Brain microvascular endothelial cell (primary cell): ENCODE data around the gene NDUFA13.

Experiments used
- DNase-seq: peaks from one replicate; pipeline ENCODE4 v3.0.0-alpha.2; 2020
- H3K27ac ChIP-seq: fragments of 250-450 bp; sonication (Bioruptor Pico); 2 replicates; pipeline ENCODE4 v1.5.1; 2020; ENCODE audit warnings: mild to moderate bottlenecking, moderate library complexity
- H3K27me3 ChIP-seq: fragments of 250-450 bp; sonication (Bioruptor Pico); replicated peaks from 2 replicates; pipeline ENCODE4 v1.5.1; 2020; ENCODE audit warnings: mild to moderate bottlenecking
- H3K36me3 ChIP-seq: fragments of 250-450 bp; sonication (Bioruptor Pico); replicated peaks from 2 replicates; pipeline ENCODE4 v1.5.1; 2020; ENCODE audit warnings: mild to moderate bottlenecking
- H3K4me3 ChIP-seq: 2 replicates; pipeline ENCODE4 v1.5.1; 2011; ENCODE audit warnings: low read depth, mild to moderate bottlenecking, control low read depth, low read length, moderate library complexity
- in situ Hi-C: cut with HindIII; loops from 2 replicates; pipeline ENCODE4 v1.10.0; 2017; ENCODE audit warnings: low sequenced_read_pairs, low pct_ligation_motif_present
- TF ChIP-seq, protein P1 (sequence below): IDR thresholded peaks from 2 replicates; pipeline ENCODE4 v1.5.1; 2011; ENCODE audit warnings: low read depth, mild to moderate bottlenecking, moderate library complexity, low read length, control low read depth, inconsistent platforms; ENCODE audit errors: missing control alignments

Gene NDUFA13

DNA sequence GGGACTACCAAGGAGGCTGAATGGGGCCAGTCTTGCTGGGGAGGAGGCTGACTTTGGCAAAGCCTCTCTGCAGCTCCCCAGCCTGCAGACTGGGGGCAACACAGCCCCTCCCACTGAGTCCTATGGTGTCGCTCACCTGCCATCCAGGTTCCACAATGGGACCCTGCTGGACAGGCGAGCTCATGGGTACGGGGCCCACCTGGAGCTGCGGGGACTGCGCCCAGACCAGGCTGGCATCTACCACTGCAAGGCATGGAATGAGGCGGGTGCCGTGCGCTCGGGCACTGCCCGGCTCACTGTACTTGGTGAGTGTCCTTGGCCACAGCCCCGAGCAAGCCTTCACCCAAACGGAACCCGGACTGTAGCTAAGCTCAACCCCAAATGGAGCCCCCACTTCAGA is 27.1 kb downstream of the NDUFA13 start:
- H3K36me3 ChIP-seq: no peaks in the 10 kb centered on the region
- TF ChIP-seq, protein P1, sequence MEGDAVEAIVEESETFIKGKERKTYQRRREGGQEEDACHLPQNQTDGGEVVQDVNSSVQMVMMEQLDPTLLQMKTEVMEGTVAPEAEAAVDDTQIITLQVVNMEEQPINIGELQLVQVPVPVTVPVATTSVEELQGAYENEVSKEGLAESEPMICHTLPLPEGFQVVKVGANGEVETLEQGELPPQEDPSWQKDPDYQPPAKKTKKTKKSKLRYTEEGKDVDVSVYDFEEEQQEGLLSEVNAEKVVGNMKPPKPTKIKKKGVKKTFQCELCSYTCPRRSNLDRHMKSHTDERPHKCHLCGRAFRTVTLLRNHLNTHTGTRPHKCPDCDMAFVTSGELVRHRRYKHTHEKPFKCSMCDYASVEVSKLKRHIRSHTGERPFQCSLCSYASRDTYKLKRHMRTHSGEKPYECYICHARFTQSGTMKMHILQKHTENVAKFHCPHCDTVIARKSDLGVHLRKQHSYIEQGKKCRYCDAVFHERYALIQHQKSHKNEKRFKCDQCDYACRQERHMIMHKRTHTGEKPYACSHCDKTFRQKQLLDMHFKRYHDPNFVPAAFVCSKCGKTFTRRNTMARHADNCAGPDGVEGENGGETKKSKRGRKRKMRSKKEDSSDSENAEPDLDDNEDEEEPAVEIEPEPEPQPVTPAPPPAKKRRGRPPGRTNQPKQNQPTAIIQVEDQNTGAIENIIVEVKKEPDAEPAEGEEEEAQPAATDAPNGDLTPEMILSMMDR: no peak
- in situ Hi-C loops: no loop called here
- no peak overlapping the region for H3K4me3 ChIP-seq
- no peak for DNase-seq
- peaks cover 12% of the 10 kb centered on the region for H3K27me3 ChIP-seq
- H3K27ac ChIP-seq: no peak overlapping the region

DNA sequence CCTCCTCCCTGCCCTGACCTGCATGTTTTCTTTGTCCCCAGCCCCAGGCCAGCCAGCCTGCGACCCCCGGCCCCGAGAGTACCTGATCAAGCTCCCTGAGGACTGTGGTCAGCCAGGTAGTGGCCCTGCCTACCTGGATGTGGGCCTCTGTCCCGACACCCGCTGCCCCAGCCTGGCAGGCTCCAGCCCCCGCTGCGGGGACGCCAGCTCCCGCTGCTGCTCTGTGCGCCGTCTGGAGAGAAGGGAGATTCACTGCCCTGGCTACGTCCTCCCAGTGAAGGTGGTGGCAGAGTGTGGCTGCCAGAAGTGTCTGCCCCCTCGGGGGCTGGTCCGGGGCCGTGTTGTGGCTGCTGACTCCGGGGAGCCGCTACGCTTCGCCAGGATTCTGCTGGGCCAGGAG is 27.6 kb downstream of the NDUFA13 start:
- no peak for DNase-seq
- peaks cover 12% of the 10 kb centered on the region for H3K27me3 ChIP-seq
- TF ChIP-seq, protein P1: no peak
- H3K36me3 ChIP-seq: no peaks in the 10 kb centered on the region
- H3K4me3 ChIP-seq: no peak overlapping the region
- in situ Hi-C loops: no loop called here
- H3K27ac ChIP-seq: no peak overlapping the region

DNA sequence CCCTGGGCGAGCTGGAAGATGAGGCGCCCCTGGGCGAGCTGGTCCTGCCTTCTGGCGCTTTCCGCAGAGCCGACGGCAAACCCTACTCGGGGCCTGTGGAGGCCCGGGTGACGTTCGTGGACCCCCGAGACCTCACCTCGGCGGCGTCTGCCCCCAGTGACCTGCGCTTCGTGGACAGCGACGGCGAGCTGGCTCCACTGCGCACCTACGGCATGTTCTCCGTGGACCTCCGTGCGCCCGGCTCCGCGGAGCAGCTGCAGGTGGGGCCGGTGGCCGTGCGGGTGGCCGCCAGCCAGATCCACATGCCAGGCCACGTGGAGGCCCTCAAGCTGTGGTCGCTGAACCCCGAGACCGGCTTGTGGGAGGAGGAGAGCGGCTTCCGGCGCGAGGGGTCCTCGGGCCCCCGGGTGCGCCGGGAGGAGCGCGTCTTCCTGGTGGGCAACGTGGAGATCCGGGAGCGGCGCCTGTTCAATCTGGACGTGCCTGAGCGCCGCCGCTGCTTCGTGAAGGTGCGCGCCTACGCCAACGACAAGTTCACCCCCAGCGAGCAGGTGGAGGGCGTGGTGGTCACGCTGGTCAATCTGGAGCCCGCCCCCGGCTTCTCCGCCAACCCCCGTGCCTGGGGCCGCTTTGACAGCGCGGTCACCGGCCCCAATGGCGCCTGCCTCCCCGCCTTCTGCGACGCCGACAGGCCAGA is 28.4 kb downstream of the NDUFA13 start:
- Histone ChIP-seq H3K27ac (no peak overlapping the region), H3K36me3 (no peaks in the 10 kb centered on the region), H3K4me3 (no peak overlapping the region), H3K27me3 (peaks cover 7% of the 10 kb centered on the region)
- in situ Hi-C loops: no loop called here
- TF ChIP-seq, protein P1: no peak
- no peak for DNase-seq

DNA sequence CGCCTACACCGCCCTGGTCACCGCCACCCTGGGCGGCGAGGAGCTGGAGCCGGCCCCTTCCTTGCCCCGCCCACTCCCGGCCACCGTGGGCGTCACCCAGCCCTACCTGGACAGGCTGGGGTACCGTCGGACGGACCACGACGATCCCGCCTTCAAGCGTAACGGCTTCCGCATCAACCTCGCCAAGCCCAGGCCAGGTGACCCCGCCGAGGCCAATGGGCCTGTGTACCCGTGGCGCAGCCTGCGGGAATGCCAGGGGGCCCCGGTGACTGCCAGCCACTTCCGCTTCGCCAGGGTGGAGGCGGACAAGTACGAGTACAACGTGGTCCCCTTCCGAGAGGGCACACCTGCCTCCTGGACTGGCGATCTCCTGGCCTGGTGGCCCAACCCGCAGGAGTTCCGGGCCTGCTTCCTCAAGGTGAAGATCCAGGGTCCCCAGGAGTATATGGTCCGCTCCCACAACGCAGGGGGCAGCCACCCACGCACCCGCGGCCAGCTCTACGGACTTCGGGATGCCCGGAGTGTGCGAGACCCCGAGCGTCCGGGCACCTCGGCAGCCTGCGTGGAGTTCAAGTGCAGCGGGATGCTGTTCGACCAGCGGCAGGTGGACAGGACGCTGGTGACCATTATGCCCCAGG is 29.0 kb downstream of the NDUFA13 start:
- Histone ChIP-seq H3K27me3 (peaks cover 5% of the 10 kb centered on the region), H3K27ac (no peak overlapping the region), H3K4me3 (no peak overlapping the region), H3K36me3 (no peaks in the 10 kb centered on the region)
- in situ Hi-C loops: no loop called here
- no peak for DNase-seq
- TF ChIP-seq, protein P1: no peak

DNA sequence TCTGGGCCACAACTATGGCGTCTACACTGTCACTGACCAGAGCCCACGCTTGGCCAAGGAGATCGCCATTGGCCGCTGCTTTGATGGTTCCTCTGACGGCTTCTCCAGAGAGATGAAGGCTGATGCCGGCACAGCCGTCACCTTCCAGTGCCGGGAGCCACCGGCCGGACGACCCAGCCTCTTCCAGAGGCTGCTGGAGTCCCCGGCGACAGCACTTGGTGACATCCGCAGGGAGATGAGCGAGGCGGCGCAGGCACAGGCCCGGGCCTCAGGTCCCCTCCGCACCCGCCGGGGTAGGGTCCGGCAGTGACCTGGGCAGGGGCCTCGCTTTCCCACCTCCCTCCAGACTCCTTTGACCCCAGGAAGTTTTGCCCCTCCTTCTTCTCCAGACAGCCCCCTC is 29.7 kb downstream of the NDUFA13 start:
- no peak overlapping the region for H3K4me3 ChIP-seq
- H3K36me3 ChIP-seq: no peaks in the 10 kb centered on the region
- TF ChIP-seq, protein P1: no peak
- peaks cover 4% of the 10 kb centered on the region for H3K27me3 ChIP-seq
- in situ Hi-C loops: no loop called here
- no peak overlapping the region for H3K27ac ChIP-seq
- no peak for DNase-seq

DNA sequence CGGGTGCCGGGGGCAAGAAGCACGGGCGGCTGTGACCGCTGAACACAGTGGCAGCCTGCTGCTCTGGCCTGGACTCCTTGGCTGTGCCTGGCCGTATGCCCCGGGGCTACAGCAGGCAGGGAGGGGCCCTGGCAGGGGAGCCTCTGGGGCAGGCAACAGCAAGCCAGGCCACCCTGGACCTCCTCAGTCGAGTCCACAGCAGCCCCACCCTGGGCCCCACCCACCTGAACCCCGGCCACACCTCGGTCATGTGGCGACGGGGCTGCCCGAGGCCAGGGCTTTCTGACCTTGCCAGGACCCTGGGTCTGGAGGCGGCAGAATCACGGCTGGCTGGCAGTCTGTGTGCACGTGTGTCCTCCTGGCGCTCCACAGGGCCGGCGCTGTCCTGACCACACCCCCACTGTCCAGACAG is 30.7 kb downstream of the NDUFA13 start:
- H3K36me3 ChIP-seq: no peaks in the 10 kb centered on the region
- DNase-seq: no peak
- no peak overlapping the region for H3K27ac ChIP-seq
- H3K27me3 ChIP-seq: peaks cover 4% of the 10 kb centered on the region
- no peak overlapping the region for H3K4me3 ChIP-seq
- in situ Hi-C loops: no loop called here
- TF ChIP-seq, protein P1: no peak
